ENCODE data around the gene WNT4.

The WNT4 gene

GRCh38 chr1:22126531-22126930 is 16.4 kb downstream of the WNT4 start:
- H3K4me3 ChIP-seq (ENCODE audit: low read depth, low read length) = no peak overlapping the region
- DNase-seq (ENCODE audit: low read depth) = no peak
- TF ChIP-seq POLR2A (IDR thresholded peaks at IDR 0.05; ENCODE audit: extremely low read depth, insufficient read length) = no peak
- no peak for TF ChIP-seq MAX (IDR thresholded peaks at IDR 0.05; ENCODE audit: low read depth, low read length)

- no peak for DNase-seq (ENCODE audit: low read depth)
- TF ChIP-seq CTCF (IDR thresholded peaks at IDR 0.05; ENCODE audit: low read depth, low read length) (no peak), MAX (IDR thresholded peaks at IDR 0.05; ENCODE audit: low read depth, low read length) (no peak), MYC (IDR thresholded peaks at IDR 0.05; ENCODE audit: low read depth, low read length) (no peak)
- H3K4me3 ChIP-seq (ENCODE audit: low read depth, low read length) = no peak overlapping the region
These were observed 18.2 kb downstream of the WNT4 start for GRCh38 chr1:22124592-22125229.

GRCh38 chr1:22123901-22124404 is 18.9 kb downstream of the WNT4 start:
- TF ChIP-seq MAX (IDR thresholded peaks at IDR 0.05; ENCODE audit: low read depth, low read length) (no peak), POLR2A (IDR thresholded peaks at IDR 0.05; ENCODE audit: extremely low read depth, insufficient read length) (no peak), MYC (IDR thresholded peaks at IDR 0.05; ENCODE audit: low read depth, low read length) (no peak), CTCF (IDR thresholded peaks at IDR 0.05; ENCODE audit: low read depth, low read length) (no peak)
- no peak for DNase-seq (ENCODE audit: low read depth)
- no peak overlapping the region for H3K4me3 ChIP-seq (ENCODE audit: low read depth, low read length)

- H3K4me3 ChIP-seq (ENCODE audit: low read depth, low read length) = no peak overlapping the region
- TF ChIP-seq POLR2A (IDR thresholded peaks at IDR 0.05; ENCODE audit: extremely low read depth, insufficient read length) (no peak), MAX (IDR thresholded peaks at IDR 0.05; ENCODE audit: low read depth, low read length) (no peak), MYC (IDR thresholded peaks at IDR 0.05; ENCODE audit: low read depth, low read length) (no peak), CTCF (IDR thresholded peaks at IDR 0.05; ENCODE audit: low read depth, low read length) (no peak)
- no peak for DNase-seq (ENCODE audit: low read depth)
These were observed 19.9 kb downstream of the WNT4 start for GRCh38 chr1:22123071-22123390.

- no peak for TF ChIP-seq POLR2A (IDR thresholded peaks at IDR 0.05; ENCODE audit: extremely low read depth, insufficient read length)
- no peak overlapping the region for H3K4me3 ChIP-seq (ENCODE audit: low read depth, low read length)
- DNase-seq (ENCODE audit: low read depth) = no peak
These were observed 20.4 kb downstream of the WNT4 start for GRCh38 chr1:22122273-22123070.

- TF ChIP-seq CTCF (IDR thresholded peaks at IDR 0.05; ENCODE audit: low read depth, low read length) (no peak), POLR2A (IDR thresholded peaks at IDR 0.05; ENCODE audit: extremely low read depth, insufficient read length) (no peak), MYC (IDR thresholded peaks at IDR 0.05; ENCODE audit: low read depth, low read length) (no peak), MAX (IDR thresholded peaks at IDR 0.05; ENCODE audit: low read depth, low read length) (no peak)
- no peak overlapping the region for H3K4me3 ChIP-seq (ENCODE audit: low read depth, low read length)
- no peak for DNase-seq (ENCODE audit: low read depth)
These were observed 21.4 kb downstream of the WNT4 start for GRCh38 chr1:22121421-22121911.

All from NB4 (cell line).